SHP77 treated with DMSO at 0.1 percent for 48 hours (cell line): ENCODE data around the gene GTF2A1L.
"Not testable (repeated sequence)": the region's sequence is repeated elsewhere in the genome, so short reads cannot be mapped to it uniquely, and the experiment has no call there.

ENCODE experiments used
- DNase-seq: peaks from one replicate; lab custom pipeline; 2025; lab: John Stamatoyannopoulos, UW

GTF2A1L gene, protein sequence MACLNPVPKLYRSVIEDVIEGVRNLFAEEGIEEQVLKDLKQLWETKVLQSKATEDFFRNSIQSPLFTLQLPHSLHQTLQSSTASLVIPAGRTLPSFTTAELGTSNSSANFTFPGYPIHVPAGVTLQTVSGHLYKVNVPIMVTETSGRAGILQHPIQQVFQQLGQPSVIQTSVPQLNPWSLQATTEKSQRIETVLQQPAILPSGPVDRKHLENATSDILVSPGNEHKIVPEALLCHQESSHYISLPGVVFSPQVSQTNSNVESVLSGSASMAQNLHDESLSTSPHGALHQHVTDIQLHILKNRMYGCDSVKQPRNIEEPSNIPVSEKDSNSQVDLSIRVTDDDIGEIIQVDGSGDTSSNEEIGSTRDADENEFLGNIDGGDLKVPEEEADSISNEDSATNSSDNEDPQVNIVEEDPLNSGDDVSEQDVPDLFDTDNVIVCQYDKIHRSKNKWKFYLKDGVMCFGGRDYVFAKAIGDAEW

DNA sequence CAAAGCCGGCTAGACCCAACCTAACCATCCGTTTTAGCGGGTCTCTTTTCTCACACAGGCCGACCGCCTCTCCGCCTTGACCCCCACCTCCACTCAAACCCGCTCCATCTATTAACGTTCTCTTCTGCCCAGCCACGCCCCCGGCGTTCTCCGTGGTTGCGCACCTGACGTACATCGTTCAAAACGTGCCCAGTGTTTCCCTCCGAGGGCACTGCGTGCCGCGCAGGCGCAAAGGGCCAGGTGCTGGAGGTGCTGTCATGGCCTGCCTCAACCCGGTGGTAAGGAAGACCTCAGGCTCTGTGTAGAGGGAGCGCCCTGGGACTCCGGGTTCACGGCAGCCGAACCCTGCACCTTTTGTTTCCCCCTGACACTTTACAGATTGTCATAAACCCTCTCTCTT, at the start of gene GTF2A1L:
Gene GTF2A1L, plus strand, starts transcription at position 239 of the 400 bp plus-strand sequence. Its CDS starts 19 bp downstream, at position 258.
- no peak for DNase-seq

DNA sequence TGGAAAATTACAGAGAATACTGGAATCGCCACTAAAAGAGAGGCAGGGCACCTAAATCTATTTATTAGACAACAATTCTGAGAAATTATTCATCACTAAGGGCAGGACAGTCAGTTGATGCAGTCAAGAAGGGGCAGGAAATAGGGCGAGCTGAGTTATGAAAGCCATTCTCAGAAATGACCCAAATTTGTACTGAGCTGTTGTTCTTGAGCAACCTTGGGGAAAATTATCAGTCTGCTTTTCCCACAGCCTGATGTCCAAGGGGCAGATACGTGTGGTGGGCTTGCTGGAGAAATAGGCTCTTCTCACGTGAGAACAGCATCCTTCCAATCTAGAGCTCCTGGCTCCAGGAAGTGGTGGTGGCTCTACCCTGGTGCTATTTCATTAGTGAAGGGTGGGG, 49.1 kb upstream of the GTF2A1L start:
- DNase-seq, result no peak

DNA sequence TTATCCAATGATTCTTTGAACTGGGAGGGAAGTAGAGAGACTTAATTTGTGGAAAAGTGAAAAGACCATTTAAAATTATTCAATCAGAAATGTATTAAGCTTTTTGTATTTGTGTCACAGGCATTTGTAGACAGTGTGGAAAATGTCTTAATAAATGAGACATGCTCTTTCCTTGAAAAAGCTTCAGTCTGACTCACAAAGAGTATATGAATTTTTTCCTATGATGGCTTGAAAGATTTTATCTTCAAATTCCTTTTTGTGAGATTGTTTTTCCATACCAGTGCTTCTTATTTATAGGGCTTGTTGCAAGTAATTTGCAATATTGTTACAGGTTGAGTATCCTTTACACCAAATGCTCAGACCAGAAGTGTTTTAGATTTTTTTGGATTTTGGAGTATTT, 48.2 kb upstream of the GTF2A1L start:
- DNase-seq, result no peak

DNA sequence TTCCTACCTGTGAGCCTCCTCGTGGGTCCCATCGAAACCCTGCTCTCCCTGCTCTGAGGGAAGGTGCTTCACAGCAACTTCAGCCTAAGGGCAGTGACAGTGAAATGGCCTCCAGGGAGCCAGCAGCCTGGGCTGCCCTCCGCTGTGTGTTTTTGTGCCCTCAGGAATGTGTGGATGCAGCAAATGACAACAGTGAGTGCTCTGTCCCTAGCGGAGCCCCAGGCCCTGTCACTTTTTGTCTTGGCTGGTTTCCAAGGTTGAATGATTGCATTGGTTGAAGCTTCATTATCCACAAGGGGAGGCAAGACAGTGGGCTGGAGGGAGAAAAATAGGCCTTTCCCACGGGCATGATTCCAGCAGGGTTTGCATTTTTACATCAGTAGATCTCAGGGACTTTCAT, 44.8 kb upstream of the GTF2A1L start:
- DNase-seq, result no peak

DNA sequence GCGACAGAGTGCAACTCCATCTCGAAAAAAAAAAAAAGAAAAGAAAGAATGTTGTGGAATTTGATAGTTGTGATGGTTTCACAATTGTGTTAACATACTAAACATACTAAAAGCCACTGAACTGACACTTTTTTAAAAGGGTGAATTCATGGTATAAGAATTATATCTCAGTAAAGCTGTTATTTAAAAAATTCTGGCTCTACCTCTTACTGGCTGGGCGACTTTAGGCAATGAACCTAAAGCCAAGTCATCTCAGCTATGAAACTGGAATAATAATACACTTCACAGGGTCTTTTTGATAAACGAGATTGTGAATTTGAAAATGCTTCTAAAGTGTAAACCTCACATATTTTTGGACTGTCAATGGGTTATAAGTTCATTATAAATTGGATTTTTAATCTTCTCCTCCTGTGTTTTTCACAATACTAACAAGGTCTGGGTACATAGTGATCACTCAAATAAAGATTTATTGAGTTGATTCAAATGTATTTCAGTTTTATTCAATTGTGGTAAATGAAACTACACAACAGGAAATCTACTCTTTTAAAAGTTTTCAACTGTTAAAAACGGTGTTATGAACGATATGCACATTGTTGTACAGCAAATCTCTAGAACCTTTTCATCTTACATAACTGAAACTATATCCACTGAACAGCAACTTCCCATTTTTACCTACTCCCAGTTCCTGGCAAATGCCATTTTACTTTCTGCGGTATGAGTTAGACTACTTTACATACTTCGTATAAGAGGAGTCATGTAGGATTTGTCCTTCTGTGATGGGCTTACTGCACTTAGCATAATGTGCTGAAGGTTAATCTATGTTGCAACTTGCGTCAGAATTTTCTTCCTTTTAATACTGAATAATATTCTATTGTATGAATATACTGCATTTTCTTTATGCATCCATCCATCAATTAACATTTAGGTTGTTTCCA, 43.0 kb upstream of the GTF2A1L start:
- no peak for DNase-seq

DNA sequence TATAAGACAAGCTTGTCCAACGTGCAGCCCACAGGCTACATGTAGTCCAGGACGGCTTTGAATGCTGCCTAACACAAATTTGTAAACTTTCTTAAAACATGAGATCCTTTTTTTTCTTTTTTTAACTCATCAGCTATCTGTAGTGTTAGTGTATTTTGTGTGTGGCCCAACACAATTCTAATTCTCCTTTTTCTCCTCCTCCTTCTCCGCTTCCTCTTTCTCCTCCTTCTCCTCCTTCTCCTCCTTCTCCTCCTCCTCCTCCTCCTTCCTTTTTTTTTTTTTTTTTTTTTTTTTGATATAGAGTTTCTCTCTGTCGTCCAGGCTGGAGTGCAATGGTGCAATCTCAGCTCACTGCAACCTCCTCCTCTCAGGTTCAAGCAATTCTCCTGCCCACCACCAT, 39.3 kb upstream of the GTF2A1L start:
- no peak for DNase-seq

DNA sequence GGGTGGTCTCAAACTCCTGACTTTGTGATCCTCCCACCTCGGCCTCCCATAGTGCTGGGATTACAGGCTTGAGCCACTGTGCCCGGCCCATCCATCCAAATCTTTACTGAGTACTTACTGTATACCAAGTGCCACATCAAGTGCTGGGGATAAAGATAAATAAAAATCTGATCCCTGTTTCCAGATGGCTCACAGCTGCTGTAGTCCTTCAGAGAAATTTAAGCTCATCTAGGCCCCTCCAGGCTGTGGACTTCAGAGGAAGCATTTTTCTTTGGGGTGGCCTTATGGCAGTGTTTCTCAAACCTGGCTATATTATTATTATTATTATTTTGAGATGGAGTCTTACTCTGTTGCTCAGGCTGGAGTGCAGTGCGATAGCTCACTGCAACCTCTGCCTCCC, 33.7 kb upstream of the GTF2A1L start:
- DNase-seq, result no peak

DNA sequence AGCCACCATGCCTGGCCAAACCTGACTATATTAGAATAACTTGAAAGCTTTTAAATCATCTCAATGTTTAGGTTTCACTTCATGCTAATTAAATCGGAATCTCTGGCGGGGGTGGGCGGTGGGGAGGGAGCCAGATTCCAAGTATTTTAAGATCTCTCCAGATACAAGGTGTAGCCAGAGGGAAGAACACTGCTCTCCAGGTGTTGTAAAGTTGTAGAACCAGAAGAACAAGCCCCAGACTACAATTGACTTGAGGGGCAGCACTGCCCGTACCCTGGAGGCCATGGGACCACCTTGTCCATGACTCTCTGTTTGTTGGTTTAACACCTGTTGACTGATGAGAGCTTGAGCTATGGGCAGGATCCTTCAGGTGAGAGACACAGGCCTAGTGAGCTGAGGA, 33.1 kb upstream of the GTF2A1L start:
- no peak for DNase-seq

DNA sequence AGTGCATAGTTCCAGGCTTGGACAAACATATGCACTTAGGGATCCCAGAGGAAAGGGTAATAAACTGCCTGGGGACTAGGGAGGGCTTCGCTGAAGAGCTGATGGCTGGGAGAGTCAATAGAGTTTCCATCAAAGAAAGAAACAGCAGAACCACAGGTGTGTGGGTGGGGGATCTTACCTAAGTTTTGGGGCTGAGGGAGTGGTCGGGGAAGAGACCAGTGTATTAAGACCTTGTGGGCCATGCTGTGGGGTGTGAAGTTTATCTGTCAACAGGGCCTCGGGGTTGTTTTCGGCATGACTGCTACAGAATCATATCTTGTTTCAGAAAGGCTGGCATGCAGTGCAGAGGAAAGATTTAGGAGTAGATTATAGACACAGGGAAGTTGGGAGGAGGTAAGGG, 31.2 kb upstream of the GTF2A1L start:
- DNase-seq, result no peak

DNA sequence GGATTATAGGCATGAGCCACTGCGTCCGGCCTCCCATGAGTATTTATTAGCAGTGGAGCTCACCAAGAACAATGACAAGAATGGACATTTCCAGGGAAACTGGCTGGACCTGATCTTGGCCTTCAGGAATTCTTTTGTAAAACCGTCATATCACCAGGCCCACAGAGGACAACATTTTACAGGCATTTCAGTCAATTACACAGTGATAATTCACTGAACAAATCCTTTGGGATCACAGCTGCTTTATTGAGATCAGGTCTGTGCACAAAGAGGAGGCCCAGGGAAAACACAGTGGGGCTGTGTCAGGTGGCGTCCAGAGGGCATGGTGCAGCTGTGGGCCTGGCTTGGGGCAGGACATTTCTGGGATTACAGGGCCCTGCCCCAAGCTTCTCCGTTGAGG, 30.1 kb upstream of the GTF2A1L start:
- no peak for DNase-seq

DNA sequence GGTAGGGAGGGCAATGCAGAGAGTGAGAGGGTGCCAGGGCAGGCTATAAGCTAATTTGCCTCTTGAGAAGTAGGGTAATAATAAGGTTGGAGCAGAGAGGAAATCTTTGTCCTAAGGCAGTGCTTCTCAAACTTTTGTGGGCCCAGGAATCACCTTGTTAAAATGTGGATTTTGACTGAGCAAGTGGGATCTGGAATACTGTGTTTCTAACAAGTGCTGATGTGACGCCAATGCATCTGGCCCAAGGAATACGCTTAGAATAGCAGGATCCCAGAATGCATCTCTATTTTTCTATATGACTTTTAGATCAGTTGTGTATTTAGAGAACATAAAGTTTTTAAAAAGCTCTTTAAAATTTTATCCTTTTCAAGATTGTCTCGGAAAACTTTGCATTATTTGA, 29.7 kb upstream of the GTF2A1L start:
- DNase-seq, result no peak

DNA sequence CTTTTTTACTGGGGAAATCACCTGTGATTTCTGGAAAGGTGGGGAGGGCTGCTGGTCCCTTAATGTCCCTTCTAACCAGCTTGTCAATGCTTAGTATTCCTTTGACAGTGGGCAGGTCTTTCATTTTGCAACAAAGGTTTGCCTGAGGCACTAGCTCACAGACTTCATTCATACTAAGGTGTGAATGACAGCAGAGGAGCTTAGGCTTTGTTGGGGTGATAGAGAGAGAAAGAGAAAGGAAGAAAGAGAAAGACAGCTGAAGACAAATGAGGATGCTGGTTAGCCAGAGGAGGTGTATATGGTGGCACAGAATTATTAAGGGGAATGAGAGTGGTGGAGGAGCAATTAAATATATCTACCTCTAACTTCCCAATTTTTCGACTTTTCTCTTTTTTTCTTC, 28.9 kb upstream of the GTF2A1L start:
- DNase-seq, result no peak

DNA sequence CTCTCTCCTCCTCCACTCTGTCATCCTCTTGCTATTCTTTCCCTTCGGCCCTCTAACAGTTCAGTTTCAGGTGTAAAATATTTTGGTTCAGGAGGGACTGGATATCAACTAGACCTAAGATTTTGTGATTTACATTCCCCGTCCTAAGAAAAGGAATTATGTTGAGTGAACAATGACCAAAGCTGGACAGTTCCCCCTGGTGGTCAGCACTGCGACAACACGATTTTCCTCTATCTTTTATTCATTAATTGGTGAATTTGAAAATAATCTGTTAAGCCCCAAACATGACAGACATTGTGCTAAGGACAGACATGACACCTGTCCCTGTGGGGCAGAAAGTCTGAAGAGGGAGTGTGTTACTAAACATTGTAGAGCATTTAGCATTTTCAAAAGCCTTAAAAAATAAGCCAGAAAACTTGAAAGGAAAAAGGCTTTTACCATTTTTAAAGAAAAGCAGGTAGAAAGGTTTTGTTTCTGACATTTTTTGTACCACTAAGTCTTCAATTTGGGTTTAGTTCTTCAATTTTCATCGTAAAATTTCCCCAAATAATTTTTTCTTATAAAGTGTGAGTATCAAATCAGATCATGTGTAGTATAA, 28.4 kb upstream of the GTF2A1L start:
- peak; percentile 8 for DNase-seq

DNA sequence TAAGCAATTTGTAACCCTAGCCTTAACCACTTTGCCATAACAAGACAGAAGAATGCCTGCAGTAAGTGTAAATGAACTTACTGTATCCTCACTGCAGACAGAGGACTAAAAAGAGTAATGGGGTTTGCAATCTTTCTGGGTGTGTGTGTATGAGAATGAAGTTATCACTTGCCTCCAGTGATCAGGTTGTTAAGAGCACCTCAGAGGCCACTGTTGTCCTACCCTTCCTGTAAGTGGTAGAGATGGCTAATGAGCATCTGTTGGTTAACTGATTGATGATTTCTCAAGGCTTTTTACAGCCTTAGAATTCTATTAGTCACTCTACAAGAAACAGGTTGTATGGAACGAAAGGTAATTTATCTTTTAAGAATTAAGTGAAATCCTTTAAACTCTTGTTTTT, 27.6 kb upstream of the GTF2A1L start:
- no peak for DNase-seq

DNA sequence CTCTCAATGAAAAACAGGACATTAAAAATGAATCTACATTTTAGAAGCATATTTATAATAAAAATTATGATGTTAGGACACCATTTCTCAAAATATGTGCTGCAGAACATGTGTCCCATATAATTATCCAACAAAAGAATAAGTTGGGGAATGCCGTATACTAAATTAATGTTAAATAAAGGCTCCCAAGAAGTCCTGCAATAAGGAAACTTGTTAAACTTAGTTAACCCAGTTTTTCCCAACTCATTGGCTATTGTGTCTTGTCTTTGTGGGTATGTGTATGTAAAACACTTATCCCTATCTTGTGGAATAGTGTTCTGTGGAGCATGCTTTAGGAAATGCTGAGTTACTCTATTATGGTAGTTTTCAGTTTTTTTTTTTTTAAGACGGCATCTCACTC, 25.6 kb upstream of the GTF2A1L start:
- no peak for DNase-seq

DNA sequence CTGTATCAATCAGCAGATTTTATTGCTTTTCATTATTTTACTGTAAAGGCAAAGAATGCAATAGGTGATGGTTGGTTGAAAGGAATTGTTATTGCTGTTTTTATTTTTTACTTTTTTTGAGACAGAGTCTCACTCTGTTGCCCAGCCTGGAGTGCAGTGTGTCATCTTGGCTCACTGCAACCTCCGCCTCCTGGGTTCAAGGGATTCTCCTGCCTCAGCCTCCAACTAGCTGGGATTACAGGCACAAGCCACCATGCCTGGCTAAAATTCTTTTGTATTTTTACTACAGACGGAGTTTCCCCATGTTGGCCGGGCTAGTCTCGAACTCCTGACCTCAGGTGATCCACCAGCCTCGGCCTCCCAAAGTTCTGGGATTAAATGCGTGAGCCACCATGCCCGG, 20.9 kb upstream of the GTF2A1L start:
- DNase-seq, result not testable (repeated sequence)

DNA sequence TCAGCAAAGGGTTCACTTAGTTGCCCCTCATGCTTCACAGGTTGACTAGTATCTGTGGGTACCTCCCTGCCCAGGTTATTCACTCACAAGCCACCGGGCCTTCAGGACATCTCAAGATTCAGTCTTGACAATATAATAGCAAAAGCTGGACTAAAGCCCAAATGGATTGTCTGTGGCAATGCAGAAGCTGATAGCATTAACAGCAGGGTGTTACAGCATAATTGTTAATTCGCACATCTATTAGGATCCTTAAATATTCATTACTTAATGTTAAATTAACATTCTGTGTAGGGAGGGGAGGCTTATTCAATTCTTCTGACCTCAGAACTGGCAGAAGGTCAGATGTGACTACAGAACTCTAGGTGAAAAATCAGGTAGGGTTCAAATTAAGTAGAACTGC, 20.2 kb upstream of the GTF2A1L start:
- no peak for DNase-seq

DNA sequence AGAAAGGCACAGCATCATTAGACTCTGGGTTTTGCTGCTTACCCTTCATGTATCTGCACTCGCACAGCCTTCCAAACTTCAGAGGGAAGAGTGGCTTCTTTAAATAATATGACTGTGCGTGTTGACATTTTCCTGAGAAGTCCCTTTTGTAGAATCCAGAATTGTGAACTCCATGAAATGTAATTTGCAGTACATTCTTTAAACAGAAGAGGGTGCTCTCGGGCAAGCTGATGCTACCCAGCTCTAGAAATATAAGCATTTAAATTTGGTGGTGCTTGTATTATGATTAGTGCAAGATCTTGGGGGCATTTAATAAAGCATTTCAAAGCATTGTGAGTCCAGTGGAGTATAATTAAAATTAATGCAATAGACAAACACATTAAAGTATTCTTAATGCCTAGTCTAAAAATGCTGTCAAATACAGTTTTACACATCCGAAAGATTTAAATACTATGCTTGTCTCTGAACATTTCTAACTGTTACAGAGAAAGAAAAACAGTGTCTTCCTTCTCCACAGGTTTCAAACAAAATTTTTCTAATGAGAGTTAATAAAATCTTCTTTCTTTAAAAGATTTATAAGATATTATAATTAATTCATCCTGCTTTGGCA, 17.3 kb upstream of the GTF2A1L start:
- DNase-seq, result peak; percentile 7

DNA sequence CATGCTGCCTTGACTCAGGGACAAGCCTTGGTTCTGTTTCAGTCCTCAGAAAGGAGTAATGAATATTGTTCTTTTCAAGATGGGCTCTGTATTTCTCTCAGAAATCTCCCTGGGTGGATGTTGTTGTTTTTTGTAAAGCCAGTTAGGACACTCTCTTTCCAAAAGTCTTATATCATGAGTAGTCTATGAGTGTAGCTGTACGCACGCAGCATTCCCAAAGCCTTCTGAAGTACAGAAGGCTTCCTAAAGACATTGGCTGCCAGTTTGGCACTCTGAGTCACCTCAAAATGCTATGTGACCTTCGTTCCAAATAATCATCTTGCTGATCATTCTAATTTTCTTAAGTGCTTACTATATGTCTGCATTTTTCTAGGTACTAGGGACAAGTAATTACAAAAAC, 16.7 kb upstream of the GTF2A1L start:
- DNase-seq, result no peak

DNA sequence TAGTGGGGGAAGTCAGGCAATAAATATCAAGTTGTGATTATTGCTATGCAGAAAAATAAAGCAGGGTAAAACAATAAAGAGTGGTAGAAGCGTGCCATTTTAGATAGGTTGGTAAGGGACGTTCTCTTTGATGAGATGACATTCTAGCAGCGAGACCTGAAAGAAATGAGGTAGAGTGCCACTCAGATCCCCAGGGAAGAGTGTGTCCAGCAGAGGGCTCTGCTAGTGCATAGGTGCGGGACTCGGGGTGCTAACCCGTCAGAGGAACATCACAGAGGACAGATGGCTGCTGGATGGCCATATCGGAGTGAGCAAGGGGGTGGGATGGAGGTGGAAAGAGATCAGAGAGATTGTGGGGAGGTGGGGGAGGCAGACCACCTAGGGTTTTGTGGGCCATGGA, 16.3 kb upstream of the GTF2A1L start:
- no peak for DNase-seq

DNA sequence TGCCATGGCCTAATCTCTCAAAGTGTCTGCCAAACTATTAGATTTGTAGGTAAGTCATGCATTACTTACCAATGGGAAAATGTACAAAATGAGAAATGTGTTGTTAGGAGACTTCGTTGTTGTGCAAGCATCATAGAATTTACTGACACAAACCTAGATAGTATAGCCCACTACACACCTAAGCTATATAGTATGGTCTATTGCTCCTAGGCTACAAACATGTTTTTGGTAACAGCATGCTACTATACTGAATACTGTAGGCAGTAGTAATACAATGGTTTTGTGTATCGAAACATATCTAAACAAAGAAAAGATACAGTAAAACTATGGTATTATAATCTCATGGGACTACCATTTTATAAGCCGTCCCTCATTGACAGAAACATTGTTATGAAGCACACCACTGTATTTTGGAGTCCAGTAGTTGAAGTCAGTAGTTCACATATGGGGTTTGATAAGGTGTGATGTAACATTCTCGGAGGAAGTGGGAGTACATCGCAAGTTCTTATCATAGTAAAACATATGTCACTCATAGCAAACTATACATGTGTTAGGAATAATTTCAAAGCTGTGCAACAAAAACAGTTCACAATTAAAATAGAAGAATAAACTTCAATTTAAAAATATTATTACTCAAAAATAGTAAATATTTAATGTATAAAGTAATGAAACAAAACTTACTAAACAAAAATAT, 12.0 kb upstream of the GTF2A1L start:
- DNase-seq, result no peak
